Smooth muscle cell (in vitro differentiated cells): Measurements from ENCODE around the gene PLEKHF1. TPM values are rescaled to one million over a fixed set of nuclear protein-coding genes. Genes with fewer than 3 reads are reported as not detected.

Experiments
- DNase-seq: peaks from one replicate; lab custom pipeline; 2025; ENCODE audit not compliant: unreplicated experiment; lab: John Stamatoyannopoulos, UW
- H2AFZ ChIP-seq: fragments of 200-600 bp; sonication (generic); 2 replicates; pipeline ENCODE4 v1.6.0; 2016; ENCODE audit warnings: antibody characterized with exemption, low read depth, mild to moderate bottlenecking
- H3F3A ChIP-seq: fragments of 200-600 bp; sonication (generic); 2 replicates; pipeline ENCODE4 v1.6.0; 2017; ENCODE audit warnings: antibody characterized with exemption, low read depth
- H3K27ac ChIP-seq: fragments of 200-600 bp; sonication (generic); 2 replicates; pipeline ENCODE4 v1.5.1; 2016; ENCODE audit warnings: low read depth, mild to moderate bottlenecking
- H3K27me3 ChIP-seq: fragments of 200-600 bp; sonication (generic); 2 replicates; pipeline ENCODE4 v1.6.1; 2016; ENCODE audit warnings: low read depth, mild to moderate bottlenecking
- H3K36me3 ChIP-seq: fragments of 200-600 bp; sonication (generic); 2 replicates; pipeline ENCODE4 v1.5.1; 2016; ENCODE audit warnings: low read depth
- H3K4me1 ChIP-seq: fragments of 200-600 bp; sonication (generic); 2 replicates; pipeline ENCODE4 v1.5.1; 2016; ENCODE audit warnings: low read depth
- H3K4me2 ChIP-seq: fragments of 200-600 bp; sonication (generic); 2 replicates; pipeline ENCODE4 v1.6.0; 2016; ENCODE audit warnings: mild to moderate bottlenecking
- H3K4me3 ChIP-seq: fragments of 200-600 bp; sonication (generic); 2 replicates; pipeline ENCODE4 v1.5.1; 2016; ENCODE audit warnings: mild to moderate bottlenecking
- H3K79me2 ChIP-seq: fragments of 200-600 bp; sonication (generic); 2 replicates; pipeline ENCODE4 v1.6.0; 2016; ENCODE audit warnings: low read depth, mild to moderate bottlenecking
- H3K9ac ChIP-seq: fragments of 200-600 bp; sonication (generic); 2 replicates; pipeline ENCODE4 v1.6.0; 2016; ENCODE audit warnings: low read depth
- H3K9me3 ChIP-seq: fragments of 200-600 bp; sonication (generic); replicated peaks from 2 replicates; pipeline ENCODE4 v1.5.1; 2016; ENCODE audit warnings: low read depth
- H4K20me1 ChIP-seq: fragments of 200-600 bp; sonication (generic); 2 replicates; pipeline ENCODE4 v1.6.0; 2016; ENCODE audit warnings: low read depth
- WGBS: methylation state at CpG from one replicate; pipeline ENCODE4 v1.1.7; 2016; ENCODE audit warnings: low lambda C conversion rate; 5-methylcytosine and 5-hydroxymethylcytosine counted together
- polyA plus RNA-seq: library from polyadenylated mRNA; unstranded; fragments of >200 nt; fragmentation: Nextera tagmentation; extraction: Ambion mirVana; gene quantifications from 2 replicates; pipeline ENCODE4 v1.2.1, GENCODE V29; 2016
- total RNA-seq: library from RNA; depleted of rRNA; stranded (reverse); fragments of >200 nt; gene quantifications from 2 replicates; pipeline ENCODE4 v1.2.3, GENCODE V29; 2014
- TF ChIP-seq, protein P1 (sequence below): fragments of 200-600 bp; sonication (generic); IDR thresholded peaks from 2 replicates; pipeline ENCODE4 v1.5.1; 2017; ENCODE audit warnings: borderline replicate concordance, mild to moderate bottlenecking, antibody characterized with exemption; ENCODE audit not compliant: insufficient read depth, poor library complexity, severe bottlenecking

PLEKHF1 gene
- total and polyA plus RNA-seq, 2 experiments from 2014 or later: 2.2 to 4.0 TPM

- Histone ChIP-seq H3K4me1 (peaks cover 8% of the 10 kb centered on the region), H3K4me2 (no peak overlapping the region), H4K20me1 (peaks cover 37% of the 10 kb centered on the region), H3K36me3 (no peaks in the 10 kb centered on the region), H2AFZ (no peak overlapping the region), H3F3A (no peaks in the 10 kb centered on the region), H3K27me3 (no peaks in the 10 kb centered on the region), H3K9me3 (no peaks in the 10 kb centered on the region), H3K9ac (no peak overlapping the region), H3K79me2 (peaks cover 3% of the 10 kb centered on the region), H3K27ac (no peak overlapping the region), H3K4me3 (no peak overlapping the region)
- TF ChIP-seq, protein P1, sequence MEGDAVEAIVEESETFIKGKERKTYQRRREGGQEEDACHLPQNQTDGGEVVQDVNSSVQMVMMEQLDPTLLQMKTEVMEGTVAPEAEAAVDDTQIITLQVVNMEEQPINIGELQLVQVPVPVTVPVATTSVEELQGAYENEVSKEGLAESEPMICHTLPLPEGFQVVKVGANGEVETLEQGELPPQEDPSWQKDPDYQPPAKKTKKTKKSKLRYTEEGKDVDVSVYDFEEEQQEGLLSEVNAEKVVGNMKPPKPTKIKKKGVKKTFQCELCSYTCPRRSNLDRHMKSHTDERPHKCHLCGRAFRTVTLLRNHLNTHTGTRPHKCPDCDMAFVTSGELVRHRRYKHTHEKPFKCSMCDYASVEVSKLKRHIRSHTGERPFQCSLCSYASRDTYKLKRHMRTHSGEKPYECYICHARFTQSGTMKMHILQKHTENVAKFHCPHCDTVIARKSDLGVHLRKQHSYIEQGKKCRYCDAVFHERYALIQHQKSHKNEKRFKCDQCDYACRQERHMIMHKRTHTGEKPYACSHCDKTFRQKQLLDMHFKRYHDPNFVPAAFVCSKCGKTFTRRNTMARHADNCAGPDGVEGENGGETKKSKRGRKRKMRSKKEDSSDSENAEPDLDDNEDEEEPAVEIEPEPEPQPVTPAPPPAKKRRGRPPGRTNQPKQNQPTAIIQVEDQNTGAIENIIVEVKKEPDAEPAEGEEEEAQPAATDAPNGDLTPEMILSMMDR: no peak
- DNase-seq: no peak
- 77% methylated on average over 12 of the region's 12 CpGs for WGBS
These were observed 6.3 kb downstream of the PLEKHF1 start for GRCh38 chr19:29671393-29672160.

GRCh38 chr19:29672319-29672932 is 7.2 kb downstream of the PLEKHF1 start:
- H3K36me3 ChIP-seq: no peaks in the 10 kb centered on the region
- peaks cover 30% of the 10 kb centered on the region for H4K20me1 ChIP-seq
- no peaks in the 10 kb centered on the region for H3K4me1 ChIP-seq
- H3K4me3 ChIP-seq: no peak overlapping the region
- H3K9ac ChIP-seq: no peak overlapping the region
- 96% methylated on average over 8 of the region's 8 CpGs for WGBS
- H2AFZ ChIP-seq: no peak overlapping the region
- no peaks in the 10 kb centered on the region for H3K27me3 ChIP-seq
- H3K79me2 ChIP-seq: peaks cover 3% of the 10 kb centered on the region
- no peaks in the 10 kb centered on the region for H3F3A ChIP-seq
- H3K27ac ChIP-seq: no peak overlapping the region
- no peak overlapping the region for H3K4me2 ChIP-seq
- no peak for DNase-seq
- no peaks in the 10 kb centered on the region for H3K9me3 ChIP-seq
- TF ChIP-seq, protein P1: no peak

- TF ChIP-seq, protein P1: no peak
- H3K4me3 ChIP-seq: no peak overlapping the region
- H3K4me2 ChIP-seq: no peak overlapping the region
- H3K27me3 ChIP-seq: no peaks in the 10 kb centered on the region
- no peak overlapping the region for H3K9ac ChIP-seq
- no peaks in the 10 kb centered on the region for H3K9me3 ChIP-seq
- H3F3A ChIP-seq: no peaks in the 10 kb centered on the region
- H4K20me1 ChIP-seq: peaks cover 29% of the 10 kb centered on the region
- no peak for DNase-seq
- 92% methylated on average over 11 of the region's 11 CpGs for WGBS
- H3K4me1 ChIP-seq: no peaks in the 10 kb centered on the region
- no peak overlapping the region for H2AFZ ChIP-seq
- H3K79me2 ChIP-seq: peaks cover 3% of the 10 kb centered on the region
- no peaks in the 10 kb centered on the region for H3K36me3 ChIP-seq
- H3K27ac ChIP-seq: no peak overlapping the region
These were observed 7.7 kb downstream of the PLEKHF1 start for GRCh38 chr19:29672933-29673336.
